ENCODE data around the gene GUCY1A2. TPM values are rescaled to one million over a fixed set of nuclear protein-coding genes. Genes with fewer than 3 reads are reported as not detected.
"Not testable (repeated sequence)": the region's sequence is repeated elsewhere in the genome, so short reads cannot be mapped to it uniquely, and the experiment has no call there.

Gene GUCY1A2
- total and polyA plus RNA-seq, 8 donors, result 15.6 to 32.7 (median 26.2) TPM

DNA sequence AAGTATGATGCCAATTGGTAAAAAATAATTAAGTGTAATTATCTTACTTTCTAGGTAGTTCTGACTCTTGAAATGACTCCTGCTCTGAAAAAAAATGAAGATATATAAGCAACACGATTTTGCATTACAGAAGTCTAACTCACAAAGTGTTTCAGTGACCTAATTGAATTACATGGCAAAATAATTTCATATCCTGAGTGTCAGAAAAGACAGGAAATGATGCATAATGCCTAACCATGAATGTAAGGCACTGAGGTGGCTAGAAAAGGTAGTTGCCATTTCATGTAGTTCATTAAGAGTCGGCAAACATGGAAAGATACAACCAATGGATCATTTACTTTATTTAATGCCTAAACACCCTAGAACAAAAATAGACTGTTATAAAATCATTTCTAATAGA lies 113.5 kb downstream of the GUCY1A2 start:
- ATAC-seq, result no peak
- DNase-seq, result no peak
- H3K27ac ChIP-seq, result no peak overlapping the region
- no peaks in the 10 kb centered on the region for H3K36me3 ChIP-seq
- H3K27me3 ChIP-seq, result no peaks in the 10 kb centered on the region
- TF ChIP-seq CTCF (IDR thresholded peaks at IDR 0.05), result no peak
- no peak overlapping the region for H3K4me3 ChIP-seq
- H3K9me3 ChIP-seq, result peaks cover 0 to 9% of the 10 kb centered on the region in 2 donors
- intact Hi-C loops (cut with DNase I), result no loop called here
- no peaks in the 10 kb centered on the region for H3K4me1 ChIP-seq

- Histone ChIP-seq H3K27ac (no peak overlapping the region), H3K9me3 (peaks cover 0 to 8% of the 10 kb centered on the region in 2 donors)
These were observed 128.6 kb downstream of the GUCY1A2 start for GRCh38 chr11:106889718-106890117.

DNA sequence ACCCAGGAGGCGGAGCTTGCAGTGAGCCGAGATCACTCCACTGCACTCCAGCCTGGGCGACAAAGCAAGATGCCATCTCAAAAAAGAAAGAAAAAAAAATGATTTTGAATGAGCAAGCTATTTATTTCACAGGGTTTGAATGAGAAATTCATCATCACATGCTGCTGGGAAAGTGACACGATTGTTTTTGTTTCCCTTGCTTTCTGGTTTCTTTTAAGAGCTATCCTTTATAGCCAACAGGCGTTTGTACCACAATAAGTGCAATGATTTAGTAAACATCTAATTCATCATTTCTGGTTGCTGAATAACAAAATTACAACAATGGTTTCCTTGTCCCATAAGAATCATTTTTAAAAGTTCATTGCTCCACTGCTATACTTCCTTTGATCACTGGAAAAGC lies 129.9 kb downstream of the GUCY1A2 start:
- Histone ChIP-seq H3K36me3 (no peaks in the 10 kb centered on the region), H3K4me3 (no peak overlapping the region), H3K27ac (no peak overlapping the region), H3K27me3 (no peaks in the 10 kb centered on the region), H3K9me3 (peaks cover 0 to 2% of the 10 kb centered on the region in 2 donors), H3K4me1 (no peaks in the 10 kb centered on the region)
- intact Hi-C loops (cut with DNase I), result no loop called here
- no peak for TF ChIP-seq CTCF (IDR thresholded peaks at IDR 0.05)
- DNase-seq (no peak), ATAC-seq (no peak)

More at GRCh38 chr11:106889718-106890117, 128.6 kb downstream of the GUCY1A2 start:
- no peak for TF ChIP-seq CTCF (IDR thresholded peaks at IDR 0.05)
- intact Hi-C loops (cut with DNase I), result no loop called here
- no peak for DNase-seq
- no peak overlapping the region for H3K4me3 ChIP-seq
- no peaks in the 10 kb centered on the region for H3K27me3 ChIP-seq
- H3K36me3 ChIP-seq, result no peaks in the 10 kb centered on the region
- ATAC-seq, result no peak
- no peaks in the 10 kb centered on the region for H3K4me1 ChIP-seq

GRCh38 chr11:106883693-106884092 lies 134.6 kb downstream of the GUCY1A2 start:
- H3K9me3 ChIP-seq; H3K4me1 ChIP-seq; H3K27ac ChIP-seq; DNase-seq; intact Hi-C loops (cut with DNase I); H3K4me3 ChIP-seq; ATAC-seq; H3K27me3 ChIP-seq; H3K36me3 ChIP-seq: not testable (repeated sequence)

DNA sequence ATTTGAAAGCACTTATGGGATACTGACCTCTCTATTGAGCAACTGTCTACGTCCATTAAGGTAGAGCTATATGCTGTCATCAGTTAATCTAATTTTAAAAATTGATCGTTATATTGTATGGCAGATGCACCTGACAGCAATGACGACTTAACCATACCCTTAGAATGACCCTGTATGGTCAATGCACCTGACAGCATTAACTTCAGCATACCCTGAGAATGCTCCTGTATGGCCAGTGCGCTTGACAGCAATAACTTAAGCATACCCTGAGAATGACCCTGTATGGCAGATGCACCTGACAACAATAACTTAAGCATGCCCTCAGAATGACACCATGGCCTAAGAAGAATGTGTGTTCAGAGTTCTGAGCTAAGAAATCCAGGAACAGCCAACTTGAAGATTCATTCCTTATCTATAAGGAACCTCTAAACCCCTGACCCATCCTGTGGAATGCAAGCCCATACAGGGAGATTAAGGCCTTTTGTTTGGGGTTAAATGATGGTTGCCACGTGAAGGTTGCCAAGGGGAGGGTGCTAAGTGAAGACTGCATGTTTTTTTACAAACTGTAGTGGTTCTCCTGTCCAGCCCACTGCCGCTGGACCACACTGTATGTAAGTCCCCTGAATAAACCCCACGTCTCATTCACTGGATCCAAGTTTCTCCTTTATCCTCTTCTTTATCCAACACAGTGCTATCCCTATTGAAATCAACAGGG lies 138.3 kb downstream of the GUCY1A2 start:
- Histone ChIP-seq H3K36me3 (no peaks in the 10 kb centered on the region), H3K9me3 (peaks cover 0 to 2% of the 10 kb centered on the region in 2 donors), H3K27me3 (no peaks in the 10 kb centered on the region), H3K4me1 (no peaks in the 10 kb centered on the region), H3K4me3 (no peak overlapping the region), H3K27ac (no peak overlapping the region)
- ATAC-seq, result no peak
- DNase-seq, result no peak
- TF ChIP-seq CTCF (IDR thresholded peaks at IDR 0.05), result no peak
- intact Hi-C loops (cut with DNase I), result no loop called here

GRCh38 chr11:106879029-106879428 lies 139.2 kb downstream of the GUCY1A2 start:
- H3K27me3 ChIP-seq, result no peaks in the 10 kb centered on the region
- no peak overlapping the region for H3K4me3 ChIP-seq
- TF ChIP-seq CTCF (IDR thresholded peaks at IDR 0.05), result no peak
- no peaks in the 10 kb centered on the region for H3K36me3 ChIP-seq
- DNase-seq (no peak), ATAC-seq (peak; percentile 87)
- intact Hi-C loops (cut with DNase I), result no loop called here
- peaks cover 0 to 2% of the 10 kb centered on the region in 2 donors for H3K9me3 ChIP-seq
- H3K27ac ChIP-seq, result no peak overlapping the region
- H3K4me1 ChIP-seq, result no peaks in the 10 kb centered on the region

All from left lung (tissue), 10 donors.